GM23248 (cell line): ENCODE data around the gene CRISP3.
"Not testable (repeated sequence)": the region's sequence is repeated elsewhere in the genome, so short reads cannot be mapped to it uniquely, and the experiment has no call there.

Source experiments
- EZH2 ChIP-seq: fragments of 200-600 bp; sonication (generic); IDR thresholded peaks from 2 replicates; pipeline ENCODE4 v1.6.1; 2018; ENCODE audit warnings: antibody characterized with exemption, mild to moderate bottlenecking; ENCODE audit not compliant: insufficient read depth, poor library complexity, severe bottlenecking
- EZH2phosphoT487 ChIP-seq: fragments of 200-600 bp; sonication (generic); IDR thresholded peaks from 2 replicates; pipeline ENCODE4 v1.6.1; 2018; ENCODE audit warnings: antibody characterized with exemption, moderate library complexity, mild to moderate bottlenecking, low read depth; ENCODE audit not compliant: insufficient read depth

DNA sequence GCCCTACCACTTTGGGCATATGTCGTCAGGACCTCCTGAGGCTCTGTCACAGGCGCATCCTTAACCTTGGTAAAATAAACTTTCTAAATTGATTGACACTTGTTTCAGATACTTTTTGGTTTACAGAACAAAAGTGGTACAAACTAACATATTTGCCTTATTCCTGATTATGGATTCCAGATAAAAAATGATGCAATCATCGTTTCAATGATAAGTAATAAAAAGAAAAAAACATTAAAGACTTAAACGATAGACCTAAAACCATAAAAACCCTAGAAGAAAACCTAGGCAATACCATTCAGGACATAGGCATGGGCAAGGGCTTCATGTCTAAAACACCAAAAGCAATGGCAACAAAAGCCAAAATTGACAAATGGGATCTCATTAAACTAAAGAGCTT lies 20.3 kb downstream of the CRISP3 start:
- TF ChIP-seq EZH2, EZH2phosphoT487: not testable (repeated sequence)
